Right forelimb (tissue), 1 donor: ENCODE data around the gene DPP10.

Source experiments
- DNase-seq: peaks from one replicate; pipeline ENCODE4 v3.0.0-alpha.2; 2018

DPP10 gene

GRCh38 chr2:114610677-114611076 is 168.2 kb downstream of the DPP10 start:
- DNase-seq, result no peak

DNA sequence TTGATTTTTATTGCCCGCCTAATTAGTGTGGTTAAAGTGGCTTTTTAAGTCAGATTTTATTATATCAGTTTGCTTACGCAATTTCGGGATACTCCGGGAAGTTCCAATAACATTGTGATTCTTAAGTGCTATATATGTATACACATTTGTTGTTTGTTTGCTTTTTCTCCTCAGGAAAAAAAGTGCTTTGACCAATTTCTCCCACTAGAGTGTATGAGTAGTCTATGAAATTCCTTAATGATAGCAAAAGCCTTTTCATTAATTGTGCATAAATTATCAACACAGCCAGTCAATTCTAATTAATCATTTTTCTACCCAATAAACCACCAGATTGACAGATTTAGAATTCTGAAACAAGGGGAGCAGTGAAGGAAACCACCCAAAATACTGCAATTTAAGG is 172.2 kb downstream of the DPP10 start:
- no peak for DNase-seq

- no peak for DNase-seq
Observed at GRCh38 chr2:114628481-114628880, 186.0 kb downstream of the DPP10 start.

- DNase-seq, result no peak
Observed at GRCh38 chr2:114631146-114631545, 188.7 kb downstream of the DPP10 start.

GRCh38 chr2:114642166-114642770 is 199.8 kb downstream of the DPP10 start:
- DNase-seq, result no peak

- DNase-seq, result no peak
Observed at GRCh38 chr2:114642988-114643553, 200.6 kb downstream of the DPP10 start.

DNA sequence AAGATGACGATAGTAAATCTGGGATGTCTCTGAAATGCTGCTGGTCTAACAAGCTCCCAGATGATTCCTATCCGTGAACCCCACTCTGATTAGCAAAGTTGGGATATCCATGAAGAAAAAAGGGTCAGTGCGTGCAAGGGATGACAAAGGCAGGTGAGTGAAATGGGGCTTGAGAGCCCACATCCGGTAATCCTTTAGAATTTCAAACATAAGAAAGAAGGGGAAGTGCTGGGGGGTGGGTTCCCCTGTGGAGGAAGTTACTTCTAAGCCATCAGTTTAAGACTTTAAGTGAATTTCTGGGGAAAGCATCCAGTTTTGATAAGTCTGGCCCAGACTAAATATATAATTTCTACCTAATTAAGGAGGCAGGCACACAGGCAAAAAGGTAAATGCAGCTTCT is 209.5 kb downstream of the DPP10 start:
- no peak for DNase-seq

DNA sequence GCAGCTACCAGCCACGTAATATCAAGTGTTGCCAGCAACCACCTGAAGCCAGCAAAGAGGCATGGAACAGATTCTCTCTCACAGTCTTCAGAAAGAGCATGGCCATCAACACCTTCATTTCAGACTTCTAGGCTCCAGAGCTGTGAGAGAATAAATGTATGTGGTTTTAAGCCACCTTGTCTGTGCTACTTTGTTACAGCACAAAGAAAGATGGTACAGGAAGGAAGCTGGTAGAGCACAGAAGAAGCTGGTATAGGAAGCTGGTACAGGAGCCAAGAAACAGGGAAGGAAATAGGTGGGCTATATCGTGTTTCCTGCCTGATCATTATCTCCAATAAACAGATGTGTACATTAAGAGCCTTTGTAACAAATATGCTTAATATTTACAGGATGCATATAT is 217.4 kb downstream of the DPP10 start:
- DNase-seq, result no peak

DNA sequence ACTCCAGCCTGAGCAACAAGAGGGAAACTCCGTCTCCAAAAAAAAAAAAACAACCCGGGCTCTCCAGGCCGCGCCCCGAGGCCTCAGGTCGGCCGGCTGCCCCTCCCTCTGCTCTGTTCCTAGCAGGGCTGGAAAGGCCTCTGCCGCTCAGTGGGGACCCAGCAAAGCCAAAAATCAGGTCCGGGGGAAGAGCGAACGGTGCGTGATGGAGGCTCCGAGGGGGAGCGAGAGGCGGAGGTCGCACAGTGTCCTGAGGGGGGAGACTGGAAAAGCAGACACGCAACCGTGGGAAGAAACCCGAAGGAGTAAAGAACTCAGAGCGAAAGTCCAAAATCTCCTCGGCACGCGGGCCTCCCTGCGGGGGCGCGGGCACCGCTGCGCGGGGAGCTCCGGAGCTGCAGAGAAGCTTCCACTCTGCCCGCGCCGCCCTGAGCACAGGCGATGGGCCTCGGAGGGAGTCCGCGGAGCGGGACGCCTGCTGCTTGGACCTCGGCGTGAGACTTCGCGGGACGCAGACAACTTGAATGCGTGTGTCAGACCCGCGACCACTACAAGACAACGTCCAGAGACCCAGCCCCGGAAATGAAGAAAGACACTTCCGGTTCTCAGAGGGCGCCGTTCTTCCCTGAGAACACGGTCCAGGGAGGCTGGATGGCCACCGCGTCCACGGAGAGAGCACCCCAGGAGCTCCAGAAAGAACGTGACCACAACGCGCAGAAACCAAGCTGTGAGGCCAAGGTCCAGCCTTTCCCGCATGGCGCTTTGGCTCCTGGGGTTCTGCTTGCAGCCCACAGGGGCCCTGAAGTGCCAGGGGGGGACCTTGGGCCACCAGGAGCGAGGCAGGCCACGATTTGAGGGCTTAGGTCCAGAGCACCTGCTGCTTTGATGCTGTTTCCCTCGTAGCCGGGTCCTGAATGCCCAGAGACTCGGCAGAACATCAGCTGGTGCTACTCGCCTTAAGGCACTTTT is 219.8 kb downstream of the DPP10 start:
- peak; percentile 63 for DNase-seq

DNA sequence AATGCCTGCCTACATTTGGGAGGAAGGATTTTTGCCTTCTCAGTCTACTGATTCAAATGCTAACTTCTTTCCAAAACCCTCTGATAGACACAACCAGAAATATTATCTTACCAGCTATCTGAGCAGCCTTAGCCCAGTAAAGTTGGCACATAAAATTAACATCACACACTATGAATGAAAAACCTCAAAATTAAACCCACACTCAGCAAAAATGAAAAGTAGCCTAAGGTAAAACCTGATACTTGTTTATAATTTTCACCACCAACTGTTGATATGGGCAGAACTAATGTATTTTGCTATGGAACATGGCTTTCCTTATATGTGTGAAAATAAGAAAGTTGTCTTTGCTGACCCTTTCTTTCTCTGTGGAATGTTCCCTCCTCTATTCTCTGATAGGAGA is 226.0 kb downstream of the DPP10 start:
- no peak for DNase-seq

- no peak for DNase-seq
Observed at GRCh38 chr2:114683251-114683650, 240.8 kb downstream of the DPP10 start.

DNA sequence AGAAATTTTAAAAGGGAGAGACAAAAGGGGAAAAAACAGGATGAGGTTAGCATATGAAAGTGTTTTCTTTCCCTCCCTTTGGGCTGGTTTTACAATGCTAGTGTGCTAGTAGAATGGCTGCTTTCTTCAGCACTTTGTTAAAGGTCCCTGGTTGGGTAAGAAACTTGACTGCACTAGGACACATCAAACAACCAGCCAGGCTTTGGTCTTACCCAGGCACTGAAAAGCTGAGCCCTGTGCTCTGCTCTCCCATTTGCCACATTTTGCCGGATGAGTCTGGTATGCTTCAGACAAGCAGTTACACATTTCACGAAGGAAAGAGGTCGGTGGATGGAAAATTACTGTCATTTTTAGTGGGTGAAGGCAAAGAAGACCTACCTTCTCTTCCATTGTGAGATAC is 242.0 kb downstream of the DPP10 start:
- DNase-seq, result no peak

DNA sequence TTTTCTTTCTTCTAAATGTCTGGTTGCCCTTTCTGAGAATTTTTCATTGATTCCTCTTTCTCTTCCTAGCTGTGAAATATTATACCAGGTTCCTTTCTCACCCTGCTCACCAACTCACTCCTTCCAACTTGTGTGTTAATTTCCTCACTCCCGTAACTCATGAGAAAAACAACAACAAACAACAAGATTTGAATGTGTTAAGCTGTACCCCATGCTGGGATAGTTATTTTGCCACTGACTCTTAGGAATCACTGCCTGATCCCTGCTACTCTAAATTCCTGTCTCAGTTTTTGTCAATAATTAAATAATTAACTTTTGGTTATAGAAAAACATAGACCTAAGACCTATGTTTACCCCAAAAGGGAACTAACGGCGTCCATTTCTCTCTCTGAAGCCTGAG is 242.7 kb downstream of the DPP10 start:
- no peak for DNase-seq

- DNase-seq, result no peak
Observed at GRCh38 chr2:114688241-114688640, 245.8 kb downstream of the DPP10 start.

GRCh38 chr2:114698520-114698919 is 256.1 kb downstream of the DPP10 start:
- DNase-seq, result no peak

DNA sequence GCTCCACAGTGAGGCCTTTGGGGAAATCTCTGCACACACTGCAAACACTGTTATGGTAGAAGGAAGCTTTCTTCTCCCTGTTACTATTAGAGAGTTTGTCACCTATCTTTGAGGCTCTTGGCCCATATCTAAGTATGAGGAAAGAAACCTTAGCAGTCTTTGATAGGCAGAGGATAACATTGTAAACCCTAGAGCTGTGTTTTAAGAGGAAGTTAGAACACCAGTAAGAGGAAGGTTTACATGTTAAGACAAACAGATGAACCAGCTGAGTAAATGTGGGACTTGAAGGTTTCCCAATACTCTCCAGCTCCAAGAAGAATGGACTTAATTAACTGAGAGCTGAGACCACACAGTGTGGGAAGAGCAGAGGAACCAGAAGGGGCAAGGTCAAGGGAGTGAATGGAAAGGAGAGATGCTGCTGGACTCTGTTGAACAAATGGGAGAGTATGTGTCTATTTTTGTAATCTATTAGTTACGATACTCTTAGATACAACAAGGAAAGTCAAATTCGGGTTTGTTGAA is 257.0 kb downstream of the DPP10 start:
- DNase-seq, result no peak

GRCh38 chr2:114700440-114700839 is 258.0 kb downstream of the DPP10 start:
- DNase-seq, result no peak

GRCh38 chr2:114709936-114710850 is 267.8 kb downstream of the DPP10 start:
- no peak for DNase-seq

GRCh38 chr2:114714313-114714712 is 271.9 kb downstream of the DPP10 start:
- no peak for DNase-seq

DNA sequence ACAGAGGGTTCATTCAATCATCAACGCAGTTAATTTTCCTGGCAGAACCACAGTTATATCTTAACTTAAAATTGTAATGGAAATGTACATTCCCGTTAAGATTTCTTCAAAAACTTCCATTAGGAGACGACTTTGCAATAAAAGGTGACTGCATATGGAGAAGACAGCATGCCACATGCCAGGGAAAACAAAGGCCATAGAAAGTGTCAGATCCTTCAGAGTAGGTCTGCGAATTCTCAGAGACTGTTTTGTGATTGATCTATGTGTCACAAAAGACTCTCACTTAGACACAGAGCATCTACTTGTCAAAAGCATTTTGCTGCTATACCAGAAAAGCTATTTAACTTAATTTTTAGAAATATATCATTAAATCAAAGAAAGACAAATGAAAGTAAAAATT is 274.6 kb downstream of the DPP10 start:
- DNase-seq, result no peak

GRCh38 chr2:114724454-114724853 is 282.0 kb downstream of the DPP10 start:
- DNase-seq, result no peak

DNA sequence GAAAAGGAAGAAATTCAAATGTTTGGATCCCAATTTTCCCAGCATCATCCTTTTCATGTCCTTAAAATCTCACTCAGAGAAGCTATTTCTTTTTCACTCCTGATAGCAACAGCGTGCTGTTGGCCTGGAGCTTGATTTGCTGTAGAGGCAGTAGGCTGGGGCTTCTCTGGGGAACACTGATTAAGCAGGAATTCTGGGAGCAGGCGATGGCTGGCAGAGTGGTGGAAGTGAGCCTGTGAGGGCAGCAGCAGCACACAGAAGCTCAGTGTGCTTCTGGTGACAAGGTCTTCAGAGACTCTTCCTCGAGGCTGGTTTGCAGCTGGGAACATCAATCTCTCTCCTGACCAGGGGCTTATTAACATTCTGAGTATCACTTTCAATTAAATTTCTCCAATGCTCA is 284.6 kb downstream of the DPP10 start:
- DNase-seq, result no peak

GRCh38 chr2:114728372-114728771 is 285.9 kb downstream of the DPP10 start:
- no peak for DNase-seq
